Activated T-cell treated with anti-CD3 and anti-CD28 coated beads, Interleukin-2, amount 50 U/mL, for 72 hours (primary cell): ENCODE results near the gene TBCK. TPM values are rescaled to one million over a fixed set of nuclear protein-coding genes. Genes with fewer than 3 reads are reported as not detected.
"Not testable (repeated sequence)": the region's sequence is repeated elsewhere in the genome, so short reads cannot be mapped to it uniquely, and the experiment has no call there.

Source experiments
- ATAC-seq, 2 donors: fragments of 150-1000 bp; cut with Tn5 transposase; replicated peaks in 1 of 2; 2 replicates each; pipeline ENCODE4 v1.10.0; 2021; ENCODE audit warnings: moderate library complexity in 2 of 2, mild to moderate bottlenecking in 1 of 2
- DNase-seq, 2 donors: peaks; one replicate each; pipeline ENCODE4 v3.0.0; 2021 to 2022; ENCODE audit warnings: mixed read lengths in 1 of 2
- H3K27ac Mint-ChIP-seq: one replicate; pipeline ENCODE4 v1.8.0; 2022; ENCODE audit warnings: mild to moderate bottlenecking, moderate library complexity, mixed read lengths
- H3K27me3 Mint-ChIP-seq: one replicate; pipeline ENCODE4 v1.8.0; 2022; ENCODE audit warnings: low read depth, mixed read lengths
- H3K36me3 Mint-ChIP-seq, 2 donors: one replicate each; pipeline ENCODE4 v1.8.0; 2022; ENCODE audit warnings: mixed read lengths in 2 of 2, mild to moderate bottlenecking in 1 of 2; ENCODE audit not compliant: insufficient read depth in 2 of 2
- H3K4me1 Mint-ChIP-seq: one replicate; pipeline ENCODE4 v1.8.0; 2022; ENCODE audit warnings: low read depth, mixed read lengths
- H3K4me3 Mint-ChIP-seq, 2 donors: one replicate each; pipeline ENCODE4 v1.8.0; 2022; ENCODE audit warnings: mild to moderate bottlenecking in 2 of 2, mixed read lengths in 2 of 2, moderate library complexity in 2 of 2
- H3K9me3 Mint-ChIP-seq, 2 donors: one replicate each; pipeline ENCODE4 v1.8.0; 2022; ENCODE audit warnings: mixed read lengths in 2 of 2
- total RNA-seq, 2 donors: library from RNA; stranded (reverse); gene quantifications; one replicate each; pipeline ENCODE4 v1.2.3, GENCODE V29; 2022

Gene TBCK
- total RNA-seq, 2 donors from 2014 or later: 49.0 to 51.9 TPM

DNA sequence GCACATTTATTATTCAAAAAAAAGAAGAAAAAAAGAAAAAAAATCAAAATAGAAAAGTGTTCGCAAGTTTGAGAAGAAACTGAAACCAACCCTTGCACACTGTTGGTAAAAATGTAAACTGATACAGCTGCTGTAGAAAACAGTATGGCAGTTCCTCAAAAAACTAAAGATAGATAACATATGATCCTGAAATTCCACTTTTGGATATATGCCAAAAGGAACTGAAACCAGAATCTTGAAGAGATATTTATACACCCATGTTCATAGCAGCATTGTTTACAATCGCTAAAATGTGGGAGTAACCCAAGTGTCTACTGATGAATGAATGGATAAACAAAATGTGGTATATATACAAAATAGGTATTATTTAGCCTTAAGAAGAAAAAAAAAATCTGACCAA lies 155.4 kb downstream of the TBCK start:
- peaks cover 10 to 30% of the 10 kb centered on the region in 2 donors for H3K36me3 Mint-ChIP-seq
- H3K27ac Mint-ChIP-seq: no peak overlapping the region
- no peaks in the 10 kb centered on the region for H3K27me3 Mint-ChIP-seq
- DNase-seq (no peak), ATAC-seq (no peak)
- no peak overlapping the region for H3K4me3 Mint-ChIP-seq
- no peaks in the 10 kb centered on the region for H3K4me1 Mint-ChIP-seq
- H3K9me3 Mint-ChIP-seq: peaks cover 7 to 10% of the 10 kb centered on the region in 2 donors

DNA sequence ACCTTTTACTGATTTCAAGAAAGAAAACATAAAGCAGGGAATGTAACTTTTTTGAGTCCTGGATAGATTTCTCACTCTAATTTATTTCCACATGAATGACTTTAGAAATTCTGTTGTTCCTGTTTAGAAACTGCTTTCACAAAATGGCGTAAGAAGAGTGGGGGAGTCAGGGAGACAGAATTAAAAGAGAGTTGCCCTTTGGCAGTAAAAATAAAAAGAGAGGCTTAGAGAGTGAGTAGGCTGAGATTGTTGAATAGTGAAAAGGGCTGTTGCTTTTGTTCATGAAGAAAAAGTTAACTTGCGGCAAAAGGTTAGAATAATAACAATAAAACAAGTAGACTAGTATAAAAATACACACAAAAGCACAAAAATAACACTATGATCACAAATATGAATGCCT lies 166.1 kb downstream of the TBCK start:
- no peak for DNase-seq
- Mint-ChIP-seq H3K27me3 (no peaks in the 10 kb centered on the region), H3K36me3 (peaks cover 16 to 31% of the 10 kb centered on the region in 2 donors), H3K4me3 (no peak overlapping the region), H3K4me1 (no peaks in the 10 kb centered on the region), H3K27ac (no peak overlapping the region), H3K9me3 (peaks cover 14 to 21% of the 10 kb centered on the region in 2 donors)
- no peak for ATAC-seq

DNA sequence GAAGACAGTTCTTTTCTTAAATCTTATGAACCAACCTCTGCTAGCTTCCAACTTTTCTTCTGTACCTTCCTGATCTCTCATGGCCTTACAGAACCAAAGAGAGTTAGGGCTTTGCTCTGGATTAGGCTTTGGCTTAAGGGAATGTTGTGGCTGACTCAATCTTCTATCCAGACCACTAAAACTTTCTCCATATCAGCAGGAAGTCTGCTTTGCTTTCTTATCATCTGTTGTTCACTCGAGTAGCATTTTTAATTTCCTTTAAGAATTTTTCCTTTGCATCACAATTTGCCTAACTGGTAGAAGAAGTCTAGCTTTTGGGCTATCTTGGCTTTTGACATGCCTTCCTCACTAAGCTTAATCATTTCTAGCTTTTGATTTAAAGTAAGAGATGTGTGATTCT lies 167.0 kb downstream of the TBCK start:
- no peak for ATAC-seq
- Mint-ChIP-seq H3K27ac (no peak overlapping the region), H3K27me3 (no peaks in the 10 kb centered on the region), H3K36me3 (peaks cover 16 to 32% of the 10 kb centered on the region in 2 donors), H3K4me1 (no peaks in the 10 kb centered on the region), H3K9me3 (peaks cover 14 to 18% of the 10 kb centered on the region in 2 donors), H3K4me3 (no peak overlapping the region)
- DNase-seq: no peak

DNA sequence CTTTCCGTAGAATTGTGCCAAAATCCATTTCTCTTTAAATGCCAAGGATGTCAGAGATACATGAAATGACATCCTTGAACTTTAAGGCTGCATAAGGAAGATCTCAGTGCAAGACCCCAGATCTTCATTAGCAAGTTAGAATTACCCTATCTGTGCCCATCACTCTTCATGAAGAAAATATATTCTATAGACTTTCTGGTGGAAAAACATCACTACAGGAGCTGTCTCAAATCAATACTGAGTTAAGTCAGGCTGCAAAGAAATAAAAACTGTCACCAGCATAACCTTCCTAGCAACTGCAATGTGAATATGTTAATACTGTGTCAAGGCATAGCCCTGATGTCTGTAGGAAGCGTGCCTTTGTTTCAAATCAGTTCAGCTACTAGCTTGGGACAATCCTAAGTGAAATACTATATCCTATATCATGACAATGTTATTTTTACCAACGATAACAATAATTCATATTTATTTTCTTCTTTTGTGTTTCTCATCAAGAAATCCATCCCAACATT lies 173.3 kb downstream of the TBCK start:
- ATAC-seq: no peak
- H3K4me1 Mint-ChIP-seq: no peaks in the 10 kb centered on the region
- H3K4me3 Mint-ChIP-seq: no peak overlapping the region
- H3K36me3 Mint-ChIP-seq: peaks cover 6 to 21% of the 10 kb centered on the region in 2 donors
- peak overlapping the region; percentile 9 for H3K27ac Mint-ChIP-seq
- no peaks in the 10 kb centered on the region for H3K27me3 Mint-ChIP-seq
- peaks cover 2 to 4% of the 10 kb centered on the region in 2 donors for H3K9me3 Mint-ChIP-seq
- no peak for DNase-seq

DNA sequence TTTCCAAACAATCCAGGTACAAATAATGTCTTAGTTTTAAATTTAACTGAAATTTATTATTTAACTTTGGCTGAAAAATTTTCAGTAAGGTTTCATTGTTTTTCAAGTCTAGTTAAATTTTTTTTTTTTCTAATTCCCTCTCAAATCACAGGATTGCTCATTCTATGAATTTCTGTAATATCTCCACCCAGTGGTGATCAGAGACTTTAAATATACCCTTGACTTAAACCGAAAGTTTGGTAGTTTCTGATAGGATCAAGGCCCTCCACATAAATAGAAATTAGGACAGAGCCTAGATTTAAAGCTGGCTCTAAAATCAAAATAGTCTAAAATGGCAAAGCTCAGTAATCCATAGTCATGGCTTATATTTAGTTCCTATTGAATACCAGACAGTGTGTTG lies 175.4 kb downstream of the TBCK start:
- H3K27me3 Mint-ChIP-seq: no peaks in the 10 kb centered on the region
- H3K27ac Mint-ChIP-seq: no peak overlapping the region
- no peaks in the 10 kb centered on the region for H3K4me1 Mint-ChIP-seq
- peaks cover under 1 to 15% of the 10 kb centered on the region in 2 donors for H3K36me3 Mint-ChIP-seq
- no peak for ATAC-seq
- H3K9me3 Mint-ChIP-seq: no peaks in the 10 kb centered on the region
- no peak overlapping the region for H3K4me3 Mint-ChIP-seq
- DNase-seq: no peak

DNA sequence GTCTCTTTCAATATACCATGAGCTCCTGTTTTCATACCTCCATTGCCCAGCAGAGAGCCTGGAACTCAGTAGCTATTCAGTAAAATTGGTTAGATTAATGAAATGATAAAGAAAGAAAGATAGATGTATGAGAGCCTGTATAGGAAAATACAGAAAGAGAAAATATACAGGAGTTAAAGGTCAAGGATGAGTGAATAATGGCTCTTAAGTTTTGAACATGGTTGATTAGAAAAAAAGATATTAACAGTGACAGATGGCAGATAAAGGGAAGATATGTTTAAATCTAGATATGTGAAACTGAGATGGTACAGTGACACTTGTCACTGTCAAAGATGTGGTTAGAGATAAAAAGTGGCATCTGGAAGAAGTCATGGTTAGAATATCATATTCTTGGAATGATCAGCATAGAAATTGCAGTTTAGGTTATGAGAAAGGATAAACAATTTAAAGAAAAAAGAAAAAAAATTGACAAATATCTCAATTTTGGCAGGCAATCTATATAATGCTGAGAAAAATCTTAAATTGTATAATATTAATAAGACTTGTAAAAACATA lies 179.2 kb downstream of the TBCK start:
- H3K27ac Mint-ChIP-seq: no peak overlapping the region
- peaks cover 7 to 17% of the 10 kb centered on the region in 2 donors for H3K36me3 Mint-ChIP-seq
- peaks cover 3 to 6% of the 10 kb centered on the region in 2 donors for H3K9me3 Mint-ChIP-seq
- H3K4me3 Mint-ChIP-seq: no peak overlapping the region
- ATAC-seq: no peak
- no peaks in the 10 kb centered on the region for H3K27me3 Mint-ChIP-seq
- no peak for DNase-seq
- no peaks in the 10 kb centered on the region for H3K4me1 Mint-ChIP-seq

DNA sequence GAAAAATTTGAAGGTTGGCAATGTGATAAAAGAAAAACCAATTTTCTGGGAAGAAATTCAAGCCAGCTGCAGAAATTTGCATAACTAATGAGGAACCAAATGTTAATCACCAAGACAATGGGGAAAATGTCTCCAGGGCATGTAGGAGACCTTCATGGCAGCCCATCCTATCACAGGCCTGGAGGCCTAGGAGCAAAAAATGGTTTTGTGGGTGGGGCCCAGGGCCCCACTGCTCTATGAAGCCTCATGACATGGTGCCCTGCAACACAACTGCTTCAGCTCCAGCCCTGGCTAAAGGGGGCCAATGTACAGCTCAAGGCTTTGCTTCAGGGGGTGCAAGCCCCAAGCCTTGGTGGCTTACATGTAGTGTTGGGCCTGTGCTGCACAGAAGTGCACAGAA lies 184.0 kb downstream of the TBCK start:
- DNase-seq (no peak), ATAC-seq (no peak)
- Mint-ChIP-seq H3K36me3 (peaks cover 12 to 25% of the 10 kb centered on the region in 2 donors), H3K4me1 (no peaks in the 10 kb centered on the region), H3K27me3 (no peaks in the 10 kb centered on the region), H3K4me3 (no peak overlapping the region), H3K9me3 (peaks cover 5 to 10% of the 10 kb centered on the region in 2 donors), H3K27ac (no peak overlapping the region)

DNA sequence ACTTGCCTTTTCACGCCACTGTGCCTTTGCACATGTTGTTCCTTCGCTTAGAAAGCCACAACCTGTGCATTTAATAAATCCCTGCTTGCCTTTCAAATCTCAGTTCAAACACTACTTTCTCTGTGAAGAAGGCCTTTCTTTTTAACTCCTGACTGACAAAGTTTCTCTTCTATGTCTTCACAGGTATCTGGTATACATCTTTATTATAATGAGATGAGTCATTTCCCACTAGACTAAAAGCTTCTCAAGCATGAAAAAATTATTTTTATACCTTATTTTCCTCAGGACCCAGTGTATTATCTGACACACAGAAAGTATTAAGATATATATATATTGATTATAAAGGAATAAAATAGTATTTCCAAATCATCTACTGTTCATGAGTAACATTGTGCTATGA lies 189.9 kb downstream of the TBCK start:
- ATAC-seq (no peak), DNase-seq (no peak)
- peaks cover 6 to 10% of the 10 kb centered on the region in 2 donors for H3K36me3 Mint-ChIP-seq
- H3K4me3 Mint-ChIP-seq: no peak overlapping the region
- H3K4me1 Mint-ChIP-seq: no peaks in the 10 kb centered on the region
- no peak overlapping the region for H3K27ac Mint-ChIP-seq
- H3K9me3 Mint-ChIP-seq: no peaks in the 10 kb centered on the region
- no peaks in the 10 kb centered on the region for H3K27me3 Mint-ChIP-seq

DNA sequence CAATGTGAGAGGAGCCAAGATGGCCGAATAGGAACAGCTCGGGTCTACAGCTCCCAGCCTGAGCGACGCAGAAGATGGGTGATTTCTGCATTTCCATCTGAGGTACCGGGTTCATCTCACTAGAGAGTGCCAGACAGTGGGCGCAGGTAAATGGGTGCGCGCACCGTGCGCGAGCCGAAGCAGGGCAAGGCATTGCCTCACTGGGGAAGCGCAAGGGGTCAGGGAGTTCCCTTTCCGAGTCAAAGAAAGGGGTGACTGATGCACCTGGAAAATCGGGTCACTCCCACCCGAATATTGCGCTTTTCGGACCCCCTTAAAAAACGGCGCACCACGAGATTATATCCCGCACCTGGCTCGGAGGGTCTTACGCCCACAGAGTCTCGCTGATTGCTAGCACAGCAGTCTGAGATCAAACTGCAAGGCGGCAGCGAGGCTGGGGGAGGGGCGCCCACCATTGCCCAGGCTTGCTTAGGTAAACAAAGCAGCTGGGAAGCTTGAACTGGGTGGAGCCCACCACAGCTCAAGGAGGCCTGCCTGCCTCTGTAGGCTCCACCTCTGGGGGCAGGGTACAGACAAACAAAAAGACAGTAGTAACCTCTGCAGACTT lies 196.0 kb downstream of the TBCK start:
- H3K27ac Mint-ChIP-seq, H3K27me3 Mint-ChIP-seq, H3K36me3 Mint-ChIP-seq, ATAC-seq, H3K4me3 Mint-ChIP-seq, H3K9me3 Mint-ChIP-seq, DNase-seq, H3K4me1 Mint-ChIP-seq: not testable (repeated sequence)

DNA sequence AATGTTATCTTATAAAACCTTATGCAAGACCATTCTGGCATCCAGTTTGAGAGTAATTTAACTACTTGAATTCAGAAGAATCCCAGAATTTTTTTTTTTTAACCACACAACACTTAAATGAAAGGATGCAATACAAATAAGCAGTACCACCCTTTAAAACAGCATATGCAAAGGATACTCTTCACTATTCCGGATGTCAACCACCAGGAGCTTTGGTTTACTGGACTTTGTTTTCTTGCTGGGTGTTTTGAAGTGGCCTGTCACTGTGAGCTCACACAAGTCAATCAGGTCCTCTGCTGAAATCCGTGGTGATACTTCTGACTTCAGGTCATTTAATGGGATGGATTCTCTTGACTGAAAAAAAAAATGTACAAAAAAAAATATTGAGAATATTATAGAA lies 200.0 kb downstream of the TBCK start:
- Mint-ChIP-seq H3K9me3 (peaks cover 7% of the 10 kb centered on the region in 2 donors), H3K27me3 (no peaks in the 10 kb centered on the region), H3K4me1 (peaks cover 4% of the 10 kb centered on the region), H3K36me3 (peaks cover 18 to 31% of the 10 kb centered on the region in 2 donors), H3K4me3 (no peak overlapping the region), H3K27ac (no peak overlapping the region)
- ATAC-seq: no peak
- DNase-seq: no peak

DNA sequence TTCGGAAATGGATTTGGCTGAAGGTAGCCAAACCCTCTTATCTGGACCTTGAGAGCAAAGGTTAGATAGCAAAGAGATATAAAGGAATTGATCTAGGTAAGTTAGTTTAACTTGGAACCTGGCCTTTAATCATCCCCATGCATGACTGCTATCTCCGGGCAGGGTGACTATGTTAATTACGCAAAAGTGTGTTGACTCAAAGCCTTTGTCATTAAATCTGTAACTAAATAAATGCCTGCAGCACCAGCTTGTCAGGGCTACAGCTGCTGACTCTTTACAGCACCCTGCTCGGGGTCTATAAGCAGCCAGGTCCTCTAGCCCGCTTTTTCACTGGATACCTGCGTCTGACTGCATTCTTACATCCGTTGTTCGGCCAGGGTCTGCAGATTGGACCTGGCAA lies 201.7 kb downstream of the TBCK start:
- peaks cover 29 to 40% of the 10 kb centered on the region in 2 donors for H3K36me3 Mint-ChIP-seq
- H3K27me3 Mint-ChIP-seq: no peaks in the 10 kb centered on the region

DNA sequence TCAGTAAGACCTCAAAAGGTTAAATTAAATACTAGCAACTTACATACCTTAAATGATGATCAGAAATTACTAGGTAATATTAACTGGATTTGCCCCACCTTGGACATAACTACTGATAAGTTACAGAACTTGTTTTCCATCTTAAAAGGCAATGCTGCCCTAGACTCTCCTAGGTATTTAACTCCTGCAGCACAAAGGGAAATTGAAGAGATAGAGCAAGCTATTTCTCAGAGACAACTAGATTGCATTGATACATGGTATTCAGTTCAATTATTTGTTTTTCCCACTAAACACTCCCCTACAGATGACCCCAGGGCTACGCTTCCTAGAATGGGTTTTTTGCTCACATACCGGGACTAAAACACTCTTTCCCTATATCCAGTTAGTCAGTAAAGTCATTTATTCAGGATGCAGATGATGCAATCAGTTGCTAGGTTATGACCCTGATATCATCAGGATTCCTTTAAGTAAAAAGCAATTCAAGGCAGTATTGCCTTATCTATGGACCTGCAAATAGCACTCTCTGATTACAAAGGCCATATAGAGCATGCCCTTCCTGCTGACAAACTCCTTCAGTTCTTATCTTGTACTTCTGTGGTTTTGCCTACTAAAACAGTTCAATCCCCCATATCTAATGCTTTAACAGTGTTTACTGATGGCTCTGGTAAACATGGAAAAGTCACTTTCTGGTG lies 204.1 kb downstream of the TBCK start:
- DNase-seq, H3K4me3 Mint-ChIP-seq, H3K27ac Mint-ChIP-seq, ATAC-seq, H3K4me1 Mint-ChIP-seq, H3K27me3 Mint-ChIP-seq: not testable (repeated sequence)
- Mint-ChIP-seq H3K9me3 (peaks cover 16 to 21% of the 10 kb centered on the region in 2 donors), H3K36me3 (peaks cover 41 to 59% of the 10 kb centered on the region in 2 donors)

More for the DNA sequence above, 201.7 kb downstream of the TBCK start:
- ATAC-seq (no peak), DNase-seq (no peak)
- H3K4me3 Mint-ChIP-seq: no peak overlapping the region
- H3K27ac Mint-ChIP-seq: no peak overlapping the region
- H3K4me1 Mint-ChIP-seq: peaks cover 4% of the 10 kb centered on the region
- H3K9me3 Mint-ChIP-seq: peaks cover 10 to 17% of the 10 kb centered on the region in 2 donors

DNA sequence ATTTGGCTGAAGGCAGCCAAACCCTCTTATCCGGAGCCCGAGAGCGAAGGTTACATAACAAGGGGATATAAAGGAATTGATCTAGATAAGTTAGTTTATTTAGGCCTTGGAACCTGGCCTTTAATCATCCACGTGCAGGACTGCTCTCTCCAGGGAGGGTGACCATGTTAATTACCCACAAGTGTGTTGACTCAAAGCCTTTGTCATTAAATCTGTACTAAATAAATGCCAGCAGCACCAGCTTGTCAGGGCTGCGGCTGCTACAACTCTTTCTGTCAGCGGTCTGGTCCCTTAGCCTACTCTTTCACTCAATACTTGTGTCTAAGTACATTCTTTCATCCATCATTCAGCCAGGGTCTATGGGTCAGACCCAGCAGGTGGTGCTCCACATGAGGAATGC lies 206.1 kb downstream of the TBCK start:
- Mint-ChIP-seq H3K4me3 (no peak overlapping the region), H3K36me3 (peaks cover 48 to 65% of the 10 kb centered on the region in 2 donors), H3K9me3 (peaks cover 16 to 24% of the 10 kb centered on the region in 2 donors)

More for the DNA sequence above, 206.1 kb downstream of the TBCK start:
- ATAC-seq (no peak), DNase-seq (no peak)
- Mint-ChIP-seq H3K27me3 (no peaks in the 10 kb centered on the region), H3K27ac (no peak overlapping the region), H3K4me1 (no peaks in the 10 kb centered on the region)
